OCI-LY7 (cell line): ENCODE measurements around the gene MT4. TPM values are rescaled to one million over a fixed set of nuclear protein-coding genes. Genes with fewer than 3 reads are reported as not detected.
A peak's percentile ranks its signal among the peaks of the same experiment; 100 is the strongest.

Experiments
- BruUV-seq: library from RNA; stranded (reverse); fragments of 400-500 nt; replicated peaks from 2 replicates; lab custom pipeline; 2021; lab: Mats Ljungman, UMichigan
- CTCF ChIA-PET: fragments of 300-600 bp; sonication (Branson Sonifier 250); formaldehyde crosslinking; loops from one replicate; lab custom pipeline; 2022; ENCODE audit warnings: antibody characterized with exemption; ENCODE audit not compliant: unreplicated experiment; lab: Charles Lee
- POLR2A ChIA-PET: fragments of 300-600 bp; sonication (Branson Sonifier 250); formaldehyde crosslinking; loops from one replicate; lab custom pipeline; 2022; ENCODE audit warnings: antibody characterized with exemption; lab: Charles Lee
- DNase-seq: peaks from one replicate; pipeline ENCODE4 v3.0.0-alpha.2; 2015; ENCODE audit warnings: low spot score
- H2AFZ ChIP-seq: fragments of 200-600 bp; sonication (generic), shearing (Covaris generic); 2 replicates; pipeline ENCODE4 v1.6.1; 2014; ENCODE audit warnings: mild to moderate bottlenecking, antibody characterized with exemption, low read length, moderate library complexity
- H3K27ac ChIP-seq: fragments of 200-600 bp; sonication (generic); 2 replicates; pipeline ENCODE4 v1.5.1; 2014; ENCODE audit warnings: mixed run types, low read depth, mild to moderate bottlenecking, moderate library complexity, low read length, inconsistent platforms; ENCODE audit not compliant: poor library complexity, severe bottlenecking
- H3K36me3 ChIP-seq: fragments of 200-600 bp; sonication (generic); 2 replicates; pipeline ENCODE4 v1.6.1; 2014; ENCODE audit warnings: mild to moderate bottlenecking, antibody characterized with exemption, low read length, moderate library complexity, mixed read lengths; ENCODE audit not compliant: insufficient read depth
- H3K4me1 ChIP-seq: fragments of 200-600 bp; sonication (generic); 2 replicates; pipeline ENCODE4 v1.5.1; 2014; ENCODE audit warnings: mild to moderate bottlenecking, low read length; ENCODE audit not compliant: insufficient read depth, poor library complexity, severe bottlenecking
- H3K4me2 ChIP-seq: fragments of 200-600 bp; sonication (generic); 2 replicates; pipeline ENCODE4 v1.6.1; 2014; ENCODE audit warnings: mild to moderate bottlenecking, low read length
- H3K4me3 ChIP-seq: fragments of 200-600 bp; sonication (generic); 2 replicates; pipeline ENCODE4 v1.5.1; 2014; ENCODE audit warnings: mild to moderate bottlenecking, low read depth, low read length; ENCODE audit not compliant: poor library complexity, severe bottlenecking
- H3K79me2 ChIP-seq: fragments of 200-600 bp; sonication (generic); 2 replicates; pipeline ENCODE4 v1.6.1; 2016; ENCODE audit warnings: low read depth, mild to moderate bottlenecking, low read length, moderate library complexity, mixed read lengths; ENCODE audit not compliant: insufficient read depth
- H3K9me2 ChIP-seq: fragments of 200-600 bp; sonication (generic); 2 replicates; pipeline ENCODE4 v1.6.1; 2016; ENCODE audit warnings: mild to moderate bottlenecking, low read length, mixed read lengths; ENCODE audit not compliant: insufficient read depth
- H3K9me3 ChIP-seq: fragments of 200-600 bp; sonication (generic); 2 replicates; pipeline ENCODE4 v1.6.1; 2014; ENCODE audit warnings: mild to moderate bottlenecking, mixed run types, low read length, mixed read lengths
- H4K20me1 ChIP-seq: fragments of 200-600 bp; sonication (generic); 2 replicates; pipeline ENCODE4 v1.6.1; 2014; ENCODE audit warnings: mild to moderate bottlenecking, antibody characterized with exemption, low read length, moderate library complexity, mixed read lengths; ENCODE audit not compliant: insufficient read depth
- EZH2phosphoT487 ChIP-seq: fragments of 200-600 bp; sonication (generic); IDR thresholded peaks from 2 replicates; pipeline ENCODE4 v1.6.1; 2018; ENCODE audit warnings: low read depth, borderline replicate concordance, mild to moderate bottlenecking, mixed run types, antibody characterized with exemption, low read length, moderate library complexity, mixed read lengths
- intact Hi-C: fragments of 100-400 bp; cut with micrococcal nuclease; formaldehyde crosslinking; loops from one replicate; pipeline ENCODE4 v1.10.0; 2022; ENCODE audit not compliant: unreplicated experiment
- total RNA-seq, 2 experiments: library from RNA; depleted of rRNA in 1 of 2; stranded (reverse); fragments of >200 nt in 1 of 2; shearing (Covaris generic) in 1 of 2; gene quantifications; 2 replicates each; pipeline ENCODE4 v1.2.3, GENCODE V29; 2014 to 2022
- TF ChIP-seq, protein P1 (sequence below): fragments of 200-600 bp; sonication (generic); conservative IDR thresholded peaks from 2 replicates; pipeline ENCODE4 v1.5.1; 2014; ENCODE audit warnings: mild to moderate bottlenecking, antibody characterized with exemption, low read length, moderate library complexity, mixed read lengths

Gene MT4
- total RNA-seq, 2 experiments from 2014 or later, result not detected

GRCh38 chr16:56542039-56542438, 22.8 kb upstream of the MT4 start:
- Histone ChIP-seq H4K20me1 (no peaks in the 10 kb centered on the region), H2AFZ (no peak overlapping the region), H3K36me3 (no peaks in the 10 kb centered on the region), H3K4me2 (no peak overlapping the region), H3K9me2 (no peaks in the 10 kb centered on the region), H3K4me1 (peaks cover 2% of the 10 kb centered on the region), H3K79me2 (no peaks in the 10 kb centered on the region), H3K9me3 (no peaks in the 10 kb centered on the region), H3K4me3 (no peak overlapping the region), H3K27ac (no peak overlapping the region)
- BruUV-seq, result no TSS peak
- CTCF ChIA-PET, result no interaction called here
- no peak for DNase-seq
- TF ChIP-seq, protein P1, sequence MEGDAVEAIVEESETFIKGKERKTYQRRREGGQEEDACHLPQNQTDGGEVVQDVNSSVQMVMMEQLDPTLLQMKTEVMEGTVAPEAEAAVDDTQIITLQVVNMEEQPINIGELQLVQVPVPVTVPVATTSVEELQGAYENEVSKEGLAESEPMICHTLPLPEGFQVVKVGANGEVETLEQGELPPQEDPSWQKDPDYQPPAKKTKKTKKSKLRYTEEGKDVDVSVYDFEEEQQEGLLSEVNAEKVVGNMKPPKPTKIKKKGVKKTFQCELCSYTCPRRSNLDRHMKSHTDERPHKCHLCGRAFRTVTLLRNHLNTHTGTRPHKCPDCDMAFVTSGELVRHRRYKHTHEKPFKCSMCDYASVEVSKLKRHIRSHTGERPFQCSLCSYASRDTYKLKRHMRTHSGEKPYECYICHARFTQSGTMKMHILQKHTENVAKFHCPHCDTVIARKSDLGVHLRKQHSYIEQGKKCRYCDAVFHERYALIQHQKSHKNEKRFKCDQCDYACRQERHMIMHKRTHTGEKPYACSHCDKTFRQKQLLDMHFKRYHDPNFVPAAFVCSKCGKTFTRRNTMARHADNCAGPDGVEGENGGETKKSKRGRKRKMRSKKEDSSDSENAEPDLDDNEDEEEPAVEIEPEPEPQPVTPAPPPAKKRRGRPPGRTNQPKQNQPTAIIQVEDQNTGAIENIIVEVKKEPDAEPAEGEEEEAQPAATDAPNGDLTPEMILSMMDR, result no peak
- no peak for TF ChIP-seq EZH2phosphoT487
- intact Hi-C loops, result no loop called here
- POLR2A ChIA-PET, result interaction anchor here (0.5 kb wide), 1 partner anchor 129 kb away, joined by 3 read pairs; no protein-coding TSS in a partner anchor

DNA sequence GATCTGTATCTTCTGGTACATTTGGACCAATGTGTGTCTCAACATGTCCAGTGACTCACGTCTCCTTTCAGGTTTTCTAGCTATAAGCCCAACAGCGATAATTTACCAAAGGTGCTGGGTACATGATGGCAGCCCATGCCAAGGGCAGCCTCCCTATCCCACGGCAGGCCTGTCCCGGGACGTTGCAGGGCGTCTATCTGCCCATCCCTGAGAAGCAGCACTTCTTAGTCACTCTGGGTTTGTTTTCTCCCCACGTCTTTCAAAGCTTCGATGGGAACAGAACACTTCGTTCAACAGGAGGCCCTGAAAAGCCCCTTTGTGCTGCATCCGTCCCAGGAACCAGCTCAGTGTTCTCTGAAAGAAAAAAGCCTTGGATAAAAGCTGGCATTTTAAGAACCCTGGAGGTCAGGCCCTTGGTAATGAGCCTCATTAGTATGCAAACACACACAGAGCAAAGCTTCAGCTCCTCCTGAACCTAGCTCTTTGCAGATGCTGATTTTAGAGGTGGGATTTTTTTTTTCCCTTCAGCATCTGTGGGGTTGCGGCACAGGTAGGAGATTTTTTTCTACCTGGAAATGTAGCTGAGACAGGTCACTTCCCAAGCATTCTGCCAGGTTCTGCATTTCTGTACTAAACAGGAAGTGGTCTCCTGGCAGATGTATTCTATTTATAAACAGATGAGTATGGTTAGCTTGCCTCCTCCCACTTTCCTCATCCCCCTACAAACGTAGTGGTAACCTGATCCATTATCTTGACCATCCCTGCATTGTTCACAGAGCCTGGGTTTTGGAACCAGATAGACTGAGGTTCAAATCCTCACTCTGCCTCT, 17.5 kb upstream of the MT4 start:
- no peaks in the 10 kb centered on the region for H3K9me2 ChIP-seq
- H3K9me3 ChIP-seq, result no peaks in the 10 kb centered on the region
- CTCF ChIA-PET, result no interaction called here
- TF ChIP-seq EZH2phosphoT487, result no peak
- TF ChIP-seq, protein P1, result no peak
- no peaks in the 10 kb centered on the region for H3K79me2 ChIP-seq
- no TSS peak for BruUV-seq
- H3K36me3 ChIP-seq, result no peaks in the 10 kb centered on the region
- intact Hi-C loops, result no loop called here
- H3K4me3 ChIP-seq, result no peak overlapping the region
- POLR2A ChIA-PET, result interaction anchor here (0.6 to 2.1 kb wide), 6 partner anchors 12 to 68 kb away, joined by 3 to 5 read pairs (median 3); partner anchors contain the start of gene MT4
- peaks cover 26% of the 10 kb centered on the region for H3K4me1 ChIP-seq
- H3K27ac ChIP-seq, result no peak overlapping the region
- DNase-seq, result peak; percentile 54
- no peaks in the 10 kb centered on the region for H4K20me1 ChIP-seq
- H3K4me2 ChIP-seq, result peak overlapping the region; percentile 54
- H2AFZ ChIP-seq, result peak overlapping the region; percentile 52
